ENCODE results near the gene RNF214. TPM values are rescaled to one million over a fixed set of nuclear protein-coding genes. Genes with fewer than 3 reads are reported as not detected.

The RNF214 gene
- total and polyA plus RNA-seq, 10 of the 15 experiments (the other 5 are each of a cell fraction or from before 2014, with no cell fraction given) = 4.8 to 16.8 (median 10.5) TPM

DNA sequence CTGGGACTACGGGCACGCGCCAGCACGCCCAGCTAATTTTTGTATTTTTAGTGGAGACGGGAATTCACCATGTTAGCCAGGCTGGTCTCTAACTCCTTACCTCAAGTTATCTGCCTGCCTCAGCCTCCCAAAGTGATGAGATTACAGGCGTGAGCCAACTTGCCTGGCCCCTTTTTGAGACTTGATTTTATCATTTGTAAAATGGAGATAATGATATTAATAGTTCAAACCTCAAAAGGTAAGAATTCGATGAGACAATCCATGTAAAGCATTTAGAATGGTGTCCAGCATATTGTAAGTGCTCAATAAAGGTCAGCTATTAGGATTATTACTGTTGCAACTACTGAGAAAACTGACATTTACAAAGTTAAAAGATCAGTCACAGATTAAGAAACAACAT is 86.3 kb downstream of the RNF214 start (continued):
- TF ChIP-seq FOS (IDR thresholded peaks at IDR 0.05; ENCODE audit: borderline replicate concordance, extremely low read depth, insufficient read length) (no peak), HDAC6 (IDR thresholded peaks at IDR 0.05; ENCODE audit: unreplicated experiment) (no peak), RELA (IDR thresholded peaks at IDR 0.05; ENCODE audit: borderline replicate concordance, partially characterized antibody) (no peak)

DNA sequence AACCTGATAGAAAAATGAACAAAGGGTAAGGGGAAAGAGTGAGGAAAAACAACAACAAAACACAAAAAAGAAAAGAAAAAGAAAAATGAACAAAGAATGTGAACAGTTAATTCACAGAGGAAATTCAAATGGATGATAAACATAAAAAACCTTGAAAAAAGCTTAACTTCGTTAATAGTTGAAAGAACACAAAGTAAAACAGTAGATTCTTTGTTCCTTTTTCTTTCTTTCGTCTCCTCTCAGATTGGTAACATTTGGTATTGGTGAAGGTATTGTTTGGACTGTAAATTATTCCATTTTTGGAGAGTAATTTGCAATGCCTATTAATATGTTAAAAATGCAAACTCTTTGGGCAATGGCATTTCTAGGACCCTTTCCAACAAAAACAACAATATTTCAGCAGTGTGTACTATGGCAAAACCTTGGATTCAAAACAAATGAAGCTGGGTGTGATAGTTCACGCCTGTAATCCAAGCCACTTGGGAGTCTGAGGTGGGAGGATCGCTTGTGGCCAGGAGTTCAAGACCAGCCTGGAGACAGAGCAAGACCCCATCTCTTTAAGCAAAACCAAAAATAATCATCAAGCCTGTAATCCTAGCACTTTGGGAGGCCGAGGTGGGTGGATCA is 86.9 kb downstream of the RNF214 start:
- ChIA-PET RAD21 (ENCODE audit: unreplicated experiment) (no interaction called here), POLR2A (interaction anchor here (1.3 kb wide), 2 partner anchors 8 to 9 kb away, joined by 3 to 5 read pairs; partner anchors contain the start of gene CEP164), CTCF (interaction anchor here (0.8 kb wide), 1 partner anchor 23 kb away, joined by 3 read pairs; no protein-coding TSS in a partner anchor), SMC1A (ENCODE audit: uncharacterized antibody, unreplicated experiment) (no interaction called here)
- Histone ChIP-seq H3K27me3 (replicated peaks in 1 of 2; ENCODE audit: control insufficient read depth in 2 of 2, insufficient read depth in 2 of 2, low read length in 1 of 2) (peaks cover 10 to 16% of the 10 kb centered on the region in 2 experiments; a peak in 3 of 4 replicates), H3K4me2 (ENCODE audit: control insufficient read depth, insufficient read depth) (no peak overlapping the region), H3K4me3 (no peak overlapping the region), H3K36me3 (ENCODE audit: control insufficient read depth in 2 of 2, insufficient read depth in 2 of 2, low read length in 1 of 2) (no peaks in the 10 kb centered on the region; a peak in 1 of 4 replicates), H3K9me3 (replicated peaks; ENCODE audit: control insufficient read depth, insufficient read depth, low read length) (no peaks in the 10 kb centered on the region), H3K79me2 (ENCODE audit: control insufficient read depth, insufficient read depth, low read length) (no peaks in the 10 kb centered on the region), H4K20me1 (ENCODE audit: control insufficient read depth, insufficient read depth) (no peaks in the 10 kb centered on the region), H3K4me1 (ENCODE audit: control insufficient read depth, insufficient read depth, low read length) (peaks cover 3% of the 10 kb centered on the region), H2AFZ (ENCODE audit: control insufficient read depth, low read depth, low read length) (no peak overlapping the region), H3K9ac (ENCODE audit: control insufficient read depth, insufficient read depth, low read length) (no peak overlapping the region), H3K27ac (ENCODE audit: control insufficient read depth, insufficient read depth) (no peak overlapping the region)
- in situ Hi-C loops (cut with MboI) (no loop called here), intact Hi-C loops (cut with micrococcal nuclease; ENCODE audit: unreplicated experiment) (no loop called here)
- TF ChIP-seq ZNF207 (IDR thresholded peaks at IDR 0.05; ENCODE audit: borderline replicate concordance) (no peak), NFXL1 (IDR thresholded peaks at IDR 0.05; ENCODE audit: borderline replicate concordance) (no peak), FOS (IDR thresholded peaks at IDR 0.05; ENCODE audit: borderline replicate concordance, extremely low read depth, insufficient read length) (no peak), GATAD2B (conservative IDR thresholded peaks at IDR 0.05; ENCODE audit: low read depth) (no peak), ZNF384 (IDR thresholded peaks at IDR 0.05; ENCODE audit: borderline replicate concordance, low read depth, low read length) (no peak), EGR1 (IDR thresholded peaks at IDR 0.05; ENCODE audit: borderline replicate concordance in 1 of 2, low read depth in 2 of 2, low read length in 2 of 2) (no peak)
- TF ChIP-seq, protein P1, sequence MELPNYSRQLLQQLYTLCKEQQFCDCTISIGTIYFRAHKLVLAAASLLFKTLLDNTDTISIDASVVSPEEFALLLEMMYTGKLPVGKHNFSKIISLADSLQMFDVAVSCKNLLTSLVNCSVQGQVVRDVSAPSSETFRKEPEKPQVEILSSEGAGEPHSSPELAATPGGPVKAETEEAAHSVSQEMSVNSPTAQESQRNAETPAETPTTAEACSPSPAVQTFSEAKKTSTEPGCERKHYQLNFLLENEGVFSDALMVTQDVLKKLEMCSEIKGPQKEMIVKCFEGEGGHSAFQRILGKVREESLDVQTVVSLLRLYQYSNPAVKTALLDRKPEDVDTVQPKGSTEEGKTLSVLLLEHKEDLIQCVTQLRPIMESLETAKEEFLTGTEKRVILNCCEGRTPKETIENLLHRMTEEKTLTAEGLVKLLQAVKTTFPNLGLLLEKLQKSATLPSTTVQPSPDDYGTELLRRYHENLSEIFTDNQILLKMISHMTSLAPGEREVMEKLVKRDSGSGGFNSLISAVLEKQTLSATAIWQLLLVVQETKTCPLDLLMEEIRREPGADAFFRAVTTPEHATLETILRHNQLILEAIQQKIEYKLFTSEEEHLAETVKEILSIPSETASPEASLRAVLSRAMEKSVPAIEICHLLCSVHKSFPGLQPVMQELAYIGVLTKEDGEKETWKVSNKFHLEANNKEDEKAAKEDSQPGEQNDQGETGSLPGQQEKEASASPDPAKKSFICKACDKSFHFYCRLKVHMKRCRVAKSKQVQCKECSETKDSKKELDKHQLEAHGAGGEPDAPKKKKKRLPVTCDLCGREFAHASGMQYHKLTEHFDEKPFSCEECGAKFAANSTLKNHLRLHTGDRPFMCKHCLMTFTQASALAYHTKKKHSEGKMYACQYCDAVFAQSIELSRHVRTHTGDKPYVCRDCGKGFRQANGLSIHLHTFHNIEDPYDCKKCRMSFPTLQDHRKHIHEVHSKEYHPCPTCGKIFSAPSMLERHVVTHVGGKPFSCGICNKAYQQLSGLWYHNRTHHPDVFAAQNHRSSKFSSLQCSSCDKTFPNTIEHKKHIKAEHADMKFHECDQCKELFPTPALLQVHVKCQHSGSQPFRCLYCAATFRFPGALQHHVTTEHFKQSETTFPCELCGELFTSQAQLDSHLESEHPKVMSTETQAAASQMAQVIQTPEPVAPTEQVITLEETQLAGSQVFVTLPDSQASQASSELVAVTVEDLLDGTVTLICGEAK (IDR thresholded peaks at IDR 0.05; ENCODE audit: borderline replicate concordance) = no peak
- ATAC-seq = no peak
- no peak for FAIRE-seq
- no TSS peak for BruUV-seq (replicated peaks)
- DNase-seq (ENCODE audit: low read depth, low spot score) = no peak
- 11% methylated on average over 5 of the region's 5 CpGs for WGBS (ENCODE audit: insufficient coverage, insufficient replicate concordance, low lambda C conversion rate, missing lambda C conversion rate)
